Measurements from ENCODE around the gene CBLC. TPM values are rescaled to one million over a fixed set of nuclear protein-coding genes. Genes with fewer than 3 reads are reported as not detected.

CBLC gene
- total and polyA plus RNA-seq, 2 of the 4 experiments (the other 2 are of a cell fraction) = not detected

- no peaks in the 10 kb centered on the region for H3K27me3 ChIP-seq (ENCODE audit: control insufficient read depth, insufficient read depth, low read length)
- ChIA-PET POLR2A (ENCODE audit: unreplicated experiment) (no interaction called here), CTCF (no interaction called here)
- H3K9ac ChIP-seq (ENCODE audit: low read depth, low read length) = no peak overlapping the region
- H3K56ac ChIP-seq (ENCODE audit: extremely low read depth, insufficient read depth, low read length) = no peak overlapping the region
- H2AK5ac ChIP-seq (ENCODE audit: low read depth, low read length) = no peak overlapping the region
- no peak overlapping the region for H3K14ac ChIP-seq (replicated peaks; ENCODE audit: low read depth, low read length)
- H3K4me2 ChIP-seq (ENCODE audit: low read depth, low read length) = no peak overlapping the region
- DNase-seq (no peak), ATAC-seq (ENCODE audit: low read depth) (no peak)
- no peaks in the 10 kb centered on the region for H3K36me3 ChIP-seq (ENCODE audit: control insufficient read depth, insufficient read depth, low read length)
- H3K18ac ChIP-seq (ENCODE audit: low read depth, low read length) = no peak overlapping the region
- no peak overlapping the region for H2BK5ac ChIP-seq (ENCODE audit: low read depth, low read length, poor library complexity, severe bottlenecking)
- no peak overlapping the region for H2AFZ ChIP-seq (replicated peaks; ENCODE audit: low read length, poor library complexity)
- H3K27ac ChIP-seq (ENCODE audit: insufficient read depth, low read length) = no peak overlapping the region
- TF ChIP-seq USF2 (IDR thresholded peaks at IDR 0.05; ENCODE audit: low read depth, low read length) (no peak), CHD1 (IDR thresholded peaks at IDR 0.05; ENCODE audit: low read depth, low read length) (no peak), RCOR1 (IDR thresholded peaks at IDR 0.05; ENCODE audit: insufficient replicate concordance, low read length) (no peak)
- H3K9me3 ChIP-seq (ENCODE audit: control insufficient read depth, insufficient read depth, low read length) = no peaks in the 10 kb centered on the region
- no peaks in the 10 kb centered on the region for H3K9me1 ChIP-seq (ENCODE audit: insufficient read depth, low read length)
- peaks cover 4% of the 10 kb centered on the region for H3K4me1 ChIP-seq (ENCODE audit: control insufficient read depth, insufficient read depth, low read length)
- H2BK120ac ChIP-seq (ENCODE audit: low read depth, low read length) = no peak overlapping the region
- no peak overlapping the region for H2BK15ac ChIP-seq (ENCODE audit: low read depth, low read length)
- 86% methylated on average over 5 of the region's 13 CpGs; no CpG with 5 or more reads in 1 of the 2 experiments for WGBS, 2 experiments (ENCODE audit: extremely low coverage in 2 of 2, insufficient read length in 1 of 2)
- H2BK20ac ChIP-seq (ENCODE audit: low read depth, low read length) = no peak overlapping the region
- no peak overlapping the region for H4K8ac ChIP-seq (ENCODE audit: low read depth in 2 of 2, low read length in 2 of 2)
- in situ Hi-C loops (cut with MboI; ENCODE audit: low sequenced_read_pairs) = loop anchor here (25.0 kb wide), 1 partner anchor 233 kb away; no protein-coding TSS in a partner anchor
- BruUV-seq (replicated peaks) = no TSS peak
- no peaks in the 10 kb centered on the region for H4K20me1 ChIP-seq (ENCODE audit: insufficient read depth, low read length)
- H3K4me3 ChIP-seq (ENCODE audit: insufficient read depth, low read depth, low read length) = no peak overlapping the region
- H4K91ac ChIP-seq (ENCODE audit: insufficient read depth, low read depth, low read length) = no peak overlapping the region
- no peak overlapping the region for H3K23ac ChIP-seq (ENCODE audit: low read depth, low read length)
- dilution Hi-C loops (cut with HindIII; ENCODE audit: low sequenced_read_pairs, unreplicated experiment) = no loop called here
- no peak overlapping the region for H3K4ac ChIP-seq (ENCODE audit: low read depth, low read length)
- H2AK9ac ChIP-seq (replicated peaks; ENCODE audit: low read depth, low read length, poor library complexity) = no peak overlapping the region
- no peaks in the 10 kb centered on the region for H3K79me1 ChIP-seq (ENCODE audit: low read depth in 1 of 2, low read length in 2 of 2)
- no peak overlapping the region for H4K5ac ChIP-seq (ENCODE audit: low read depth, low read length)
- intact Hi-C loops (cut with micrococcal nuclease) = no loop called here
These were observed 17.8 kb downstream of the CBLC start for GRCh38 chr19:44795398-44795987.

Measured in IMR-90 (cell line).